ENCODE results near the gene AGPAT2.
A peak's percentile ranks its signal among the peaks of the same experiment; 100 is the strongest.

The AGPAT2 gene

DNA sequence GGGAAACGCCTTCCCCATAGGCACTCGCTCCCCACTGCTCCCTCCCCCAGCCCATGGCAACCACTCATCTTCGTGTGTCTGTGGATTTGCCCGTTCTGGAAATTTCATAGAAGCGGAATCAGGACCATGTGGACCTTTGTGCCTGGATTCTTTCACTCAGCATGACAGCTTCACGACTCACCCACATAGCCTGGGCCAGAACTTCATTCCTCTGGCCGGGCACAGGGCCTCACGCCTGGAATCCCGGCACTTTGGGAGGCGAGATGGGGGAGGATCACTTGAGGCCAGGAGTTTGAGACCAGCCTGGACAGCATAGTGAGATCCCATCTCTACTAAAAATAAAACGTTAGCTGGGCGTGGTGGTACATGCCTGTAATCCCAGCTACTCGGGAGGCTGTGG lies 13.0 kb upstream of the AGPAT2 start:
- no peak overlapping the region for H3K4me3 ChIP-seq (ENCODE audit: low read depth, low read length)
- TF ChIP-seq, protein P1, sequence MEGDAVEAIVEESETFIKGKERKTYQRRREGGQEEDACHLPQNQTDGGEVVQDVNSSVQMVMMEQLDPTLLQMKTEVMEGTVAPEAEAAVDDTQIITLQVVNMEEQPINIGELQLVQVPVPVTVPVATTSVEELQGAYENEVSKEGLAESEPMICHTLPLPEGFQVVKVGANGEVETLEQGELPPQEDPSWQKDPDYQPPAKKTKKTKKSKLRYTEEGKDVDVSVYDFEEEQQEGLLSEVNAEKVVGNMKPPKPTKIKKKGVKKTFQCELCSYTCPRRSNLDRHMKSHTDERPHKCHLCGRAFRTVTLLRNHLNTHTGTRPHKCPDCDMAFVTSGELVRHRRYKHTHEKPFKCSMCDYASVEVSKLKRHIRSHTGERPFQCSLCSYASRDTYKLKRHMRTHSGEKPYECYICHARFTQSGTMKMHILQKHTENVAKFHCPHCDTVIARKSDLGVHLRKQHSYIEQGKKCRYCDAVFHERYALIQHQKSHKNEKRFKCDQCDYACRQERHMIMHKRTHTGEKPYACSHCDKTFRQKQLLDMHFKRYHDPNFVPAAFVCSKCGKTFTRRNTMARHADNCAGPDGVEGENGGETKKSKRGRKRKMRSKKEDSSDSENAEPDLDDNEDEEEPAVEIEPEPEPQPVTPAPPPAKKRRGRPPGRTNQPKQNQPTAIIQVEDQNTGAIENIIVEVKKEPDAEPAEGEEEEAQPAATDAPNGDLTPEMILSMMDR (IDR thresholded peaks at IDR 0.05; ENCODE audit: insufficient read depth, low read depth, low read length, missing control alignments), result no peak
- DNase-seq (ENCODE audit: low read depth), result no peak

DNA sequence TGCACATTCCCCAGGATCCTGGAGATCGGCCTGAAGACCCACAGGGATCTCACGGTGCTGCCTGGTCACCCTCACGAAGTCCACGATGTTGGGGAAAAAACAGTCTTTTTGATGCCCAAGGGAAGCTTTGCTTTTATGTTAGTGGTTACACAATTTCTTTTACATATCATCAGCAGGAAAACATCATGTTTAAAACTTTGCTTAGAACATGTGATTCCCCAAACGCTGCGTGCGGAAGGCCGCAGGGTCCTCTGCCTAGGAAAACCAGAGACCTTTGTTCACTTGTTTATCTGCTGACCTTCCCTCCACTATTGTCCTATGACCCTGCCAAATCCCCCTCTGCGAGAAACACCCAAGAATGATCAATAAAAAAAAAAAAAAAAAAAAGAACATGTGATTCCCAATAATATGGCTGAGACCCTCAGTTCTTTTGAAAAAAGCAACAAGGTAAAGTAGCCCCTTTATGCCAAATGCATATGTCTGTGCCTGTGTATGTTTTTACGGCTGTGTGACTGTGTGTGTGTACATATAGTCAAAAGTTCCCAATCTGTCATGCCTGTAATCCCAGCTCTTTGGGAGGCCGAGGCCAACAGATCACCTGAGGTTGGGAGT lies 11.5 kb upstream of the AGPAT2 start:
- H3K4me3 ChIP-seq (ENCODE audit: low read depth, low read length), result no peak overlapping the region
- DNase-seq (ENCODE audit: low read depth), result no peak
- TF ChIP-seq, protein P1 (IDR thresholded peaks at IDR 0.05; ENCODE audit: insufficient read depth, low read depth, low read length, missing control alignments), result no peak

DNA sequence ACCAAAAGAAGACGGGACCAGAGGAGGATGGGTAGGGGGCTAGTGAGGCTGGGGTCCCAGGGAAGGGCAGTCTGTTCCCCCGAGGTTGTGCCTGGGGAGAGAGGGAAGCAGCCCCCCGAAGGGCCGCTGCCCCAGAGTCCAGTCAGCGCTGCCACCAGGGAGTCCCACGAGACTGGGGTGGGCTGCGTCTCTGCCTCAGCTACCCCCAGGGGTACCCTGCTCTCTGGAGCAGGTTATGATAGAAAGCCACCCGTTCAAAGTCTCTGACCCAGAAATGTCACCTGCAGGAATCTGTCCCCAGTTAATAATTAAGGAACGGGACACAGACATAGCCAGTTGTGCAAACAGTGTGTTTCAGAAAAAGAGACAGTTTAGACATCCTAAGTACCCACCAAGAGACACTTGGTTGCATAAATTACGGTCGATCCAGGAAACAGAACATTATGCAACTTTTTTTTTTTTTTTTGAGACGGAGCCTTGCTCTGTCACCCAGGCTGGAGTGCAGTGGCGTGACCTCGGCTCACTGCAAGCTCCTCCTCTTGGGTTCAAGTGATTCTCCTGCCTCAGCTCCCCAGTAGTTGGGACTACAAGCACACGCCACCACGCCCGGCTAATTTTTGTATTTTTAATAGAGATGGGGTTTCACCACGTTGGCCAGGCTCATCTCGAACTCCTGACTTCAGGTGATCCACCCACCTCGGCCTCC lies 10.7 kb upstream of the AGPAT2 start:
- TF ChIP-seq, protein P1 (IDR thresholded peaks at IDR 0.05; ENCODE audit: insufficient read depth, low read depth, low read length, missing control alignments), result no peak
- DNase-seq (ENCODE audit: low read depth), result no peak
- H3K4me3 ChIP-seq (ENCODE audit: low read depth, low read length), result no peak overlapping the region

DNA sequence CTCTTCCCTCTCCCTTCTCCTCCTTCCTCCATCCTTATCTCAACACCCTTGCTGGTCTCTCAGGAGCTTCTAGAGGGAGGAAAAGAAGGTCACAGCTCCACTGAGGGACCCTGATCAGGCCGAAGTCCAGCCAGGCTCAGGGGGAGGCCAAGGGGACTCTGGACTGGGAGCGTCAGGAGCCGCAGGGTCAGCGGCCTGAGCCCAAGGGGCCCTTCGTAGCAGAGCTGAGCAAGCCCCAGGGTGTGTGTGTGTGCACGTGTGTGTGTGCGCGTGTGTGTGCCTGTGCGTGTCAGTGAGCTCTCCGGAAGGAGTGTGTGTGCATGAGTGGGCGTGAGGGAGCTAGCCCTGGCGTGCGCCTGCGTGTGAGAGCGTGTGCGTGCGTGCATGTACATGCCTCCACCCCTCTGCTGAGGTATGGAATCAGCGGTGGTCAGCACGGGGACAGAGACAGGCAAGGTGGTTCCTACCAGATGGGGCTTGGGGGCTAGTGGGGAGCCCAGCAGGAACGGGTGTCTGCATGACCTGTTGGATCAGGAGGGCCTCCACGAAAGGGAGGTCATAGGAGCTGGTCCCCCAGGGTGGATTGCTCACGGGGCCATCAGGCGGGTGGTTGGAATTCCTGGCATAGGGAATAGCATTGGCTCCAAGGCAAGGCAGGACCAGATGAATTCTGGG lies 10.0 kb upstream of the AGPAT2 start:
- no peak overlapping the region for H3K4me3 ChIP-seq (ENCODE audit: low read depth, low read length)
- DNase-seq (ENCODE audit: low read depth), result no peak
- TF ChIP-seq, protein P1 (IDR thresholded peaks at IDR 0.05; ENCODE audit: insufficient read depth, low read depth, low read length, missing control alignments), result no peak

DNA sequence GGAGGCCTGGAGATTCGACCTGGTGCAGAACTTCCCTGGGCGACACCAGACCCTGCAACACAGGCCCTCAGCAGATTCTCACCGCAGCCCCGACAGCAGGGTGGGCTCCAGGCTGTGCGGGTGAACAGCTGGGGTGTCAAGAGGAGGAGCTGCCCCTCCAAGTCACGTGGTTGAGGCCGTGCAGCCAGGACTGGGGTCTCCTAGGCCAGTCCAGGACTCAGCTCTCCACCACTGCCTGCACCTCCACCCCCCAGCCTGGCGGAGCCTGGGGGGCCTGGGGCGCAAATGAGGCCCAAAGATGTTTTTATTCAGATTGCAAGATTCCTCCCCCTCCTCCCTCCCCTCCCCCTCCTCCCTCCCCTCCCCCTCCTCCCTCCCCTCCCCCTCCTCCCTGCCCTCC lies 9.2 kb upstream of the AGPAT2 start:
- TF ChIP-seq, protein P1 (IDR thresholded peaks at IDR 0.05; ENCODE audit: insufficient read depth, low read depth, low read length, missing control alignments), result no peak
- no peak overlapping the region for H3K4me3 ChIP-seq (ENCODE audit: low read depth, low read length)
- no peak for DNase-seq (ENCODE audit: low read depth)

DNA sequence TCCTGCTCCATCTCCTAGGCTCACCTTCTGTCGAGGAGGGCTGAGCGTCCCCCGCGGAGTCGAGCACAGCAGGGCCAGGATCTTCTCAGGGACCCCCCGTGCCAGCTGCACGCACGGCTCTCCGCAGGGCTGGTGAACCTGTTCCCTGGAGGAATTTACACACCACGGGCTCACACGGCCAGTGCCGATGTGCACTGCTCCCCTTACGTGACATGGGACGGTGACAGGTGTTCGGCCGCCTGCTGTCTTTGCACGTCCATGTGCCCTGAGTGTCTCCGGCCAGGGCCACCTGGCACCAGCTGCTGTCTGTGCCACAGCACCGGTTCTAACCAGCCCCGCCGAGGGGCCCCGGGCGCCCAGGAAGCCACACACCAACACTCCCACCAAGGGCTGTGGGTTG lies 8.7 kb upstream of the AGPAT2 start:
- H3K4me3 ChIP-seq (ENCODE audit: low read depth, low read length), result no peak overlapping the region
- DNase-seq (ENCODE audit: low read depth), result peak; percentile 67
- TF ChIP-seq, protein P1 (IDR thresholded peaks at IDR 0.05; ENCODE audit: insufficient read depth, low read depth, low read length, missing control alignments), result no peak

All from GM12865 (cell line).